ENCODE measurements around the gene ZBTB7A.

The ZBTB7A gene

GRCh38 chr19:4043966-4044715 is 22.6 kb downstream of the ZBTB7A start:
- H2BK5ac ChIP-seq (ENCODE audit: low read length), result no peak overlapping the region
- H4K91ac ChIP-seq (ENCODE audit: low read depth, low read length, poor library complexity), result no peak overlapping the region
- no peak overlapping the region for H2AK5ac ChIP-seq (ENCODE audit: low read depth, low read length)
- H2BK15ac ChIP-seq (ENCODE audit: low read length), result no peak overlapping the region
- no peak overlapping the region for H3K9ac ChIP-seq (ENCODE audit: low read depth, low read length, poor library complexity)
- no peak overlapping the region for H4K8ac ChIP-seq (ENCODE audit: low read depth, low read length)
- peaks cover 0 to 2% of the 10 kb centered on the region in 2 donors for H3K9me3 ChIP-seq (replicated peaks in 1 of 2; ENCODE audit: control insufficient read depth in 2 of 2, insufficient read depth in 1 of 2, low read depth in 1 of 2, low read length in 2 of 2)
- no peak overlapping the region for H3K27ac ChIP-seq (replicated peaks; ENCODE audit: low read length)
- H3K18ac ChIP-seq (ENCODE audit: low read length), result peak overlapping the region; percentile 38
- H3K4me3 ChIP-seq (ENCODE audit: low read length in 2 of 2), result no peak overlapping the region
- no peak overlapping the region for H2BK120ac ChIP-seq (ENCODE audit: low read depth, low read length)
- no peak overlapping the region for H3K4me2 ChIP-seq (ENCODE audit: insufficient read depth, low read length, poor library complexity, severe bottlenecking)
- H3K4me1 ChIP-seq (ENCODE audit: control insufficient read depth in 2 of 2, insufficient read depth in 1 of 2, low read depth in 1 of 2, low read length in 2 of 2), result no peaks in the 10 kb centered on the region
- H3K23ac ChIP-seq (ENCODE audit: low read depth, low read length, poor library complexity), result no peak overlapping the region
- H3K27me3 ChIP-seq (ENCODE audit: control insufficient read depth in 3 of 3, insufficient read depth in 3 of 3, low read depth in 1 of 3, low read length in 3 of 3), result no peaks in the 10 kb centered on the region
- no peak overlapping the region for H2BK12ac ChIP-seq (ENCODE audit: low read length)
- no CpG with 5 or more reads among the region's 31 CpGs for WGBS, 2 donors (ENCODE audit: extremely low coverage in 2 of 2, insufficient read length in 2 of 2, insufficient replicate concordance in 1 of 2)
- H3K36me3 ChIP-seq (replicated peaks in 1 of 2; ENCODE audit: control insufficient read depth in 2 of 2, insufficient read depth in 2 of 2, low read length in 2 of 2), result peaks cover 4 to 21% of the 10 kb centered on the region in 2 donors
- peaks cover 7% of the 10 kb centered on the region for H3K79me1 ChIP-seq (ENCODE audit: low read depth, low read length)
- H3K4ac ChIP-seq (ENCODE audit: low read length), result no peak overlapping the region
- H3K14ac ChIP-seq (ENCODE audit: low read length), result peak overlapping the region; percentile 56
- DNase-seq (ENCODE audit: low spot score), result no peak
- H2AFZ ChIP-seq (ENCODE audit: low read length), result no peak overlapping the region

DNA sequence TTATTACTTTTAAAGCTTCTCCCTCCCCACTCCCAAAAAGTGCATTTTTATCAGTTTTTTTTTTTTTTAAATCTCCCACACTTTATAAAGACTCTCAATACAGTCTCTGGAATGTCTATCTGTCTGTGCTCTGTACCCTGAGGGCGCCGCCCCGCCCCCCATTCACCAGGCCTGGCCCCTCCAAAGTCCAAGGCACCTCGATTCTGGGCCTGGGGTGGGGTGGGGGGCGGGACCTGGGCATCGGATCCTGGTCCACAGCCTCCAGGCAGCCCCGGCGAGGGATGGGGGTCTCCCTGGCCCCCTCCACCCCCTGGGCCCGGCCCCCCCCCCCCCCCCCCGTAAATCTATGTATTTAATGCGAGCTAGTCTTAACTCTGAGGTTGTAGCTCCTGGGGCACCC is 23.3 kb downstream of the ZBTB7A start:
- Histone ChIP-seq H3K9me3 (replicated peaks in 1 of 2; ENCODE audit: control insufficient read depth in 2 of 2, insufficient read depth in 1 of 2, low read depth in 1 of 2, low read length in 2 of 2) (peaks cover 0 to 2% of the 10 kb centered on the region in 2 donors), H2BK12ac (ENCODE audit: low read length) (no peak overlapping the region), H3K4me2 (ENCODE audit: insufficient read depth, low read length, poor library complexity, severe bottlenecking) (no peak overlapping the region), H3K9ac (ENCODE audit: low read depth, low read length, poor library complexity) (no peak overlapping the region), H3K14ac (ENCODE audit: low read length) (no peak overlapping the region), H3K18ac (ENCODE audit: low read length) (no peak overlapping the region), H4K8ac (ENCODE audit: low read depth, low read length) (no peak overlapping the region), H3K27ac (replicated peaks; ENCODE audit: low read length) (no peak overlapping the region), H3K27me3 (ENCODE audit: control insufficient read depth in 3 of 3, insufficient read depth in 3 of 3, low read depth in 1 of 3, low read length in 3 of 3) (no peaks in the 10 kb centered on the region), H3K4ac (ENCODE audit: low read length) (no peak overlapping the region), H2BK120ac (ENCODE audit: low read depth, low read length) (no peak overlapping the region), H2BK5ac (ENCODE audit: low read length) (no peak overlapping the region), H2AK5ac (ENCODE audit: low read depth, low read length) (no peak overlapping the region), H3K23ac (ENCODE audit: low read depth, low read length, poor library complexity) (no peak overlapping the region), H3K79me1 (ENCODE audit: low read depth, low read length) (peaks cover 7% of the 10 kb centered on the region), H3K4me1 (ENCODE audit: control insufficient read depth in 2 of 2, insufficient read depth in 1 of 2, low read depth in 1 of 2, low read length in 2 of 2) (no peaks in the 10 kb centered on the region), H3K4me3 (ENCODE audit: low read length in 2 of 2) (no peak overlapping the region), H2AFZ (ENCODE audit: low read length) (no peak overlapping the region), H3K36me3 (replicated peaks in 1 of 2; ENCODE audit: control insufficient read depth in 2 of 2, insufficient read depth in 2 of 2, low read length in 2 of 2) (peaks cover 4 to 19% of the 10 kb centered on the region in 2 donors), H2BK15ac (ENCODE audit: low read length) (no peak overlapping the region), H4K91ac (ENCODE audit: low read depth, low read length, poor library complexity) (no peak overlapping the region)
- no CpG with 5 or more reads among the region's 11 CpGs for WGBS, 2 donors (ENCODE audit: extremely low coverage in 2 of 2, insufficient read length in 2 of 2, insufficient replicate concordance in 1 of 2)
- no peak for DNase-seq (ENCODE audit: low spot score)

- no peak overlapping the region for H3K4ac ChIP-seq (ENCODE audit: low read length)
- no peak overlapping the region for H2BK12ac ChIP-seq (ENCODE audit: low read length)
- H2BK5ac ChIP-seq (ENCODE audit: low read length), result peak overlapping the region; percentile 48
- no peak overlapping the region for H2AK5ac ChIP-seq (ENCODE audit: low read depth, low read length)
- H3K14ac ChIP-seq (ENCODE audit: low read length), result no peak overlapping the region
- H2BK120ac ChIP-seq (ENCODE audit: low read depth, low read length), result no peak overlapping the region
- H2BK15ac ChIP-seq (ENCODE audit: low read length), result no peak overlapping the region
- DNase-seq (ENCODE audit: low spot score), result no peak
- H3K27me3 ChIP-seq (ENCODE audit: control insufficient read depth in 3 of 3, insufficient read depth in 3 of 3, low read depth in 1 of 3, low read length in 3 of 3), result no peaks in the 10 kb centered on the region
- no peak overlapping the region for H3K4me3 ChIP-seq (ENCODE audit: low read length in 2 of 2)
- H3K9ac ChIP-seq (ENCODE audit: low read depth, low read length, poor library complexity), result no peak overlapping the region
- peaks cover 2 to 17% of the 10 kb centered on the region in 2 donors for H3K36me3 ChIP-seq (replicated peaks in 1 of 2; ENCODE audit: control insufficient read depth in 2 of 2, insufficient read depth in 2 of 2, low read length in 2 of 2)
- H3K9me3 ChIP-seq (replicated peaks in 1 of 2; ENCODE audit: control insufficient read depth in 2 of 2, insufficient read depth in 1 of 2, low read depth in 1 of 2, low read length in 2 of 2), result peaks cover 0 to 2% of the 10 kb centered on the region in 2 donors
- H3K23ac ChIP-seq (ENCODE audit: low read depth, low read length, poor library complexity), result no peak overlapping the region
- H3K4me1 ChIP-seq (ENCODE audit: control insufficient read depth in 2 of 2, insufficient read depth in 1 of 2, low read depth in 1 of 2, low read length in 2 of 2), result no peaks in the 10 kb centered on the region
- H4K91ac ChIP-seq (ENCODE audit: low read depth, low read length, poor library complexity), result no peak overlapping the region
- no peak overlapping the region for H3K18ac ChIP-seq (ENCODE audit: low read length)
- no peak overlapping the region for H4K8ac ChIP-seq (ENCODE audit: low read depth, low read length)
- H3K27ac ChIP-seq (replicated peaks; ENCODE audit: low read length), result no peak overlapping the region
- no peak overlapping the region for H3K4me2 ChIP-seq (ENCODE audit: insufficient read depth, low read length, poor library complexity, severe bottlenecking)
- H2AFZ ChIP-seq (ENCODE audit: low read length), result no peak overlapping the region
- no CpG with 5 or more reads among the region's 14 CpGs for WGBS, 2 donors (ENCODE audit: extremely low coverage in 2 of 2, insufficient read length in 2 of 2, insufficient replicate concordance in 1 of 2)
- peaks cover 2% of the 10 kb centered on the region for H3K79me1 ChIP-seq (ENCODE audit: low read depth, low read length)
These were observed 24.0 kb downstream of the ZBTB7A start for GRCh38 chr19:4042731-4043082.

- Histone ChIP-seq H3K9me3 (replicated peaks in 1 of 2; ENCODE audit: control insufficient read depth in 2 of 2, insufficient read depth in 1 of 2, low read depth in 1 of 2, low read length in 2 of 2) (peaks cover 0 to 2% of the 10 kb centered on the region in 2 donors), H3K79me1 (ENCODE audit: low read depth, low read length) (no peaks in the 10 kb centered on the region), H2BK12ac (ENCODE audit: low read length) (no peak overlapping the region), H3K9ac (ENCODE audit: low read depth, low read length, poor library complexity) (peak overlapping the region; percentile 60), H2AK5ac (ENCODE audit: low read depth, low read length) (no peak overlapping the region), H3K18ac (ENCODE audit: low read length) (no peak overlapping the region), H3K27me3 (ENCODE audit: control insufficient read depth in 3 of 3, insufficient read depth in 3 of 3, low read depth in 1 of 3, low read length in 3 of 3) (no peaks in the 10 kb centered on the region), H4K8ac (ENCODE audit: low read depth, low read length) (no peak overlapping the region), H2AFZ (ENCODE audit: low read length) (no peak overlapping the region), H3K4ac (ENCODE audit: low read length) (no peak overlapping the region), H3K4me2 (ENCODE audit: insufficient read depth, low read length, poor library complexity, severe bottlenecking) (no peak overlapping the region), H3K36me3 (replicated peaks in 1 of 2; ENCODE audit: control insufficient read depth in 2 of 2, insufficient read depth in 2 of 2, low read length in 2 of 2) (peaks cover 6 to 22% of the 10 kb centered on the region in 2 donors), H3K27ac (replicated peaks; ENCODE audit: low read length) (no peak overlapping the region), H2BK120ac (ENCODE audit: low read depth, low read length) (no peak overlapping the region), H2BK5ac (ENCODE audit: low read length) (peak overlapping the region; percentile 48), H4K91ac (ENCODE audit: low read depth, low read length, poor library complexity) (no peak overlapping the region), H3K23ac (ENCODE audit: low read depth, low read length, poor library complexity) (peak overlapping the region; percentile 89), H2BK15ac (ENCODE audit: low read length) (no peak overlapping the region), H3K4me1 (ENCODE audit: control insufficient read depth in 2 of 2, insufficient read depth in 1 of 2, low read depth in 1 of 2, low read length in 2 of 2) (no peaks in the 10 kb centered on the region), H3K4me3 (ENCODE audit: low read length in 2 of 2) (no peak overlapping the region), H3K14ac (ENCODE audit: low read length) (no peak overlapping the region)
- no CpG with 5 or more reads among the region's 14 CpGs for whole genome bisulfite sequencing, 2 donors (ENCODE audit: extremely low coverage in 2 of 2, insufficient read length in 2 of 2, insufficient replicate concordance in 1 of 2)
- DNase-seq (ENCODE audit: low spot score), result no peak
These were observed 24.5 kb downstream of the ZBTB7A start for GRCh38 chr19:4042064-4042730.
